A673 (cell line): ENCODE data around the gene TSEN2. TPM values are rescaled to one million over a fixed set of nuclear protein-coding genes. Genes with fewer than 3 reads are reported as not detected.
"Not testable (repeated sequence)": the region's sequence is repeated elsewhere in the genome, so short reads cannot be mapped to it uniquely, and the experiment has no call there.

ENCODE experiments used
- BruUV-seq: library from RNA; stranded (reverse); fragments of 400-500 nt; replicated peaks from 2 replicates; lab custom pipeline; 2021; lab: Mats Ljungman, UMichigan
- CTCF ChIA-PET: fragments of 300-600 bp; sonication (Branson Sonifier 250); formaldehyde crosslinking; loops from one replicate; lab custom pipeline; 2022; ENCODE audit warnings: antibody characterized with exemption; lab: Charles Lee
- POLR2A ChIA-PET: fragments of 300-600 bp; sonication (Branson Sonifier 250); formaldehyde crosslinking; loops from one replicate; lab custom pipeline; 2022; ENCODE audit warnings: antibody characterized with exemption; ENCODE audit not compliant: low non-redundant PET; lab: Charles Lee
- DNase-seq: peaks from one replicate; pipeline ENCODE4 v3.0.0-alpha.2; 2015; ENCODE audit warnings: low spot score
- H3K27ac ChIP-seq: fragments of 200-600 bp; sonication (generic); 2 replicates; pipeline ENCODE4 v1.5.1; 2016; ENCODE audit warnings: mixed run types, low read depth, mild to moderate bottlenecking, mixed read lengths, antibody characterized with exemption, low read length; ENCODE audit not compliant: poor library complexity, severe bottlenecking
- H3K27me3 ChIP-seq: fragments of 200-600 bp; sonication (generic); replicated peaks from 2 replicates; pipeline ENCODE4 v1.6.1; 2017; ENCODE audit warnings: mixed run types, low read depth, mild to moderate bottlenecking, mixed read lengths, antibody characterized with exemption, low read length; ENCODE audit not compliant: insufficient read depth, poor library complexity
- H3K36me3 ChIP-seq: fragments of 200-600 bp; sonication (generic); 2 replicates; pipeline ENCODE4 v1.6.1; 2016; ENCODE audit warnings: mixed run types, mild to moderate bottlenecking, mixed read lengths, antibody characterized with exemption, low read length; ENCODE audit not compliant: insufficient read depth, poor library complexity, severe bottlenecking
- H3K4me1 ChIP-seq: fragments of 200-600 bp; sonication (generic); 2 replicates; pipeline ENCODE4 v1.6.1; 2017; ENCODE audit warnings: mixed run types, mild to moderate bottlenecking, mixed read lengths, antibody characterized with exemption, low read length; ENCODE audit not compliant: insufficient read depth, poor library complexity, severe bottlenecking
- H3K4me3 ChIP-seq: fragments of 200-600 bp; sonication (generic); 2 replicates; pipeline ENCODE4 v1.5.1; 2016; ENCODE audit warnings: low read depth, mixed run types, mild to moderate bottlenecking, mixed read lengths, low read length; ENCODE audit not compliant: poor library complexity, severe bottlenecking
- H3K9me3 ChIP-seq: fragments of 200-600 bp; sonication (generic); 2 replicates; pipeline ENCODE4 v1.6.1; 2016; ENCODE audit warnings: mixed run types, low read depth, mild to moderate bottlenecking, mixed read lengths, antibody characterized with exemption, low read length; ENCODE audit not compliant: poor library complexity, severe bottlenecking
- CTCF ChIP-seq: fragments of 300-800, 200-600 bp; sonication (generic); conservative IDR thresholded peaks from 2 replicates; pipeline ENCODE4 v1.5.1; 2017; ENCODE audit warnings: low read depth, mild to moderate bottlenecking, antibody characterized with exemption, low read length, moderate library complexity, mixed read lengths
- EZH2 ChIP-seq: fragments of 200-600 bp; sonication (generic); IDR thresholded peaks from 2 replicates; pipeline ENCODE4 v1.6.1; 2017; ENCODE audit warnings: borderline replicate concordance, low read depth, mild to moderate bottlenecking, mixed read lengths, antibody characterized with exemption, low read length; ENCODE audit not compliant: poor library complexity, severe bottlenecking
- intact Hi-C: fragments of 100-400 bp; cut with micrococcal nuclease; formaldehyde crosslinking; loops from one replicate; pipeline ENCODE4 v1.10.0; 2022; ENCODE audit not compliant: unreplicated experiment
- total RNA-seq: library from RNA; stranded (reverse); gene quantifications from 2 replicates; pipeline ENCODE4 v1.2.3, GENCODE V29; 2021

TSEN2 gene
- total RNA-seq, 1 experiment from 2014 or later, result 34.5 TPM

- Histone ChIP-seq H3K4me3 (no peak overlapping the region), H3K36me3 (no peaks in the 10 kb centered on the region), H3K9me3 (no peaks in the 10 kb centered on the region), H3K27ac (no peak overlapping the region), H3K27me3 (no peaks in the 10 kb centered on the region), H3K4me1 (no peaks in the 10 kb centered on the region)
- CTCF ChIA-PET, result no interaction called here
- no peak for DNase-seq
- POLR2A ChIA-PET, result no interaction called here
- TF ChIP-seq CTCF, result no peak
- BruUV-seq, result no TSS peak
- intact Hi-C loops, result no loop called here
These were observed 7.0 kb upstream of the TSEN2 start for GRCh38 chr3:12477256-12477655.

GRCh38 chr3:12478326-12478725, 6.0 kb upstream of the TSEN2 start:
- Histone ChIP-seq H3K4me3 (no peak overlapping the region), H3K36me3 (no peaks in the 10 kb centered on the region), H3K9me3 (no peaks in the 10 kb centered on the region), H3K27me3 (no peaks in the 10 kb centered on the region), H3K4me1 (no peaks in the 10 kb centered on the region), H3K27ac (no peak overlapping the region)
- intact Hi-C loops, result no loop called here
- ChIA-PET POLR2A (no interaction called here), CTCF (interaction anchor here (2.7 kb wide), 1 partner anchor 343 kb away, joined by 35 read pairs; no protein-coding TSS in a partner anchor)
- DNase-seq, result no peak
- no peak for TF ChIP-seq EZH2
- BruUV-seq, result no TSS peak

- CTCF ChIA-PET, result interaction anchor here (0.6 to 2.7 kb wide), 12 partner anchors 9 to 1116 kb away, joined by 3 to 35 read pairs (median 3); no protein-coding TSS in a partner anchor
- H3K36me3 ChIP-seq, H3K9me3 ChIP-seq, BruUV-seq, DNase-seq, intact Hi-C loops, H3K4me1 ChIP-seq, H3K27me3 ChIP-seq, H3K4me3 ChIP-seq, H3K27ac ChIP-seq, POLR2A ChIA-PET: not testable (repeated sequence)
These were observed 5.1 kb upstream of the TSEN2 start for GRCh38 chr3:12479198-12479597.

GRCh38 chr3:12479919-12480427, 4.3 kb upstream of the TSEN2 start:
- Histone ChIP-seq H3K36me3 (no peaks in the 10 kb centered on the region), H3K9me3 (no peaks in the 10 kb centered on the region), H3K4me1 (peaks cover 6% of the 10 kb centered on the region), H3K4me3 (no peak overlapping the region), H3K27me3 (no peaks in the 10 kb centered on the region), H3K27ac (no peak overlapping the region)
- peak; percentile 64 for DNase-seq
- CTCF ChIA-PET, result interaction anchor here (0.6 to 2.7 kb wide), 13 partner anchors 10 to 1115 kb away, joined by 3 to 35 read pairs (median 3); no protein-coding TSS in a partner anchor
- POLR2A ChIA-PET, result no interaction called here
- TF ChIP-seq EZH2, result no peak
- TF ChIP-seq CTCF, result peak; percentile 78
- intact Hi-C loops, result loop anchor here (1.0 kb wide), 1 partner anchor 345 kb away; no protein-coding TSS in a partner anchor
- no TSS peak for BruUV-seq
